Measurements from ENCODE around the gene SLC26A4. TPM values are rescaled to one million over a fixed set of nuclear protein-coding genes. Genes with fewer than 3 reads are reported as not detected.

SLC26A4 gene
- total and polyA plus RNA-seq, 2 donors (not counting 1 experiment from before 2014, with no cell fraction given) = 0.05 to 0.13 TPM

- no peaks in the 10 kb centered on the region for H3K4me1 Mint-ChIP-seq
- no CpG with 5 or more reads among the region's 2 CpGs for WGBS (ENCODE audit: insufficient coverage)
Observed at GRCh38 chr7:107690611-107691010, 30.0 kb downstream of the SLC26A4 start.

GRCh38 chr7:107691716-107692115 lies 31.1 kb downstream of the SLC26A4 start:
- no peak for ATAC-seq (ENCODE audit: low read depth)
- no peaks in the 10 kb centered on the region for H3K9me3 ChIP-seq (ENCODE audit: control extremely low read depth in 1 of 3, control insufficient read depth in 2 of 3, insufficient read depth in 1 of 3, low read length in 2 of 3)
- H3K9me3 Mint-ChIP-seq (ENCODE audit: insufficient read depth) = no peaks in the 10 kb centered on the region
- H3K36me3 ChIP-seq (replicated peaks in 1 of 2; ENCODE audit: control extremely low read depth in 1 of 2, control insufficient read depth in 1 of 2, extremely low read depth in 1 of 2, insufficient read depth in 2 of 2, low read length in 1 of 2) = no peaks in the 10 kb centered on the region
- ChIA-PET POLR2A (no interaction called here), CTCF (no interaction called here)
- no peaks in the 10 kb centered on the region for H3K4me1 Mint-ChIP-seq
- no peak overlapping the region for H2AFZ ChIP-seq (ENCODE audit: insufficient read depth, low read depth, low read length, poor library complexity, severe bottlenecking)
- intact Hi-C loops (cut with micrococcal nuclease) = no loop called here
- H3K9ac ChIP-seq (ENCODE audit: low read length) = no peak overlapping the region
- H3K4me3 Mint-ChIP-seq = no peak overlapping the region
- DNase-seq = no peak
- no peaks in the 10 kb centered on the region for H4K20me1 ChIP-seq (ENCODE audit: control insufficient read depth, insufficient read depth, low read length, poor library complexity, severe bottlenecking)
- TF ChIP-seq CTCF (IDR thresholded peaks at IDR 0.05) = no peak
- no peak for TF ChIP-seq EZH2 (IDR thresholded peaks at IDR 0.05; ENCODE audit: borderline replicate concordance, insufficient read depth, low read depth, low read length, poor library complexity, severe bottlenecking)
- no peak overlapping the region for H3K4me3 ChIP-seq (ENCODE audit: control extremely low read depth in 1 of 5, extremely low read depth in 1 of 5, insufficient read depth in 1 of 5, low read depth in 2 of 5, low read length in 4 of 5)
- H3K27ac Mint-ChIP-seq = no peak overlapping the region
- no peak overlapping the region for H3K4me2 ChIP-seq (replicated peaks; ENCODE audit: low read depth, low read length, poor library complexity, severe bottlenecking)
- peaks cover 22% of the 10 kb centered on the region for H3K27me3 Mint-ChIP-seq
- no peaks in the 10 kb centered on the region for H3K4me1 ChIP-seq (ENCODE audit: control insufficient read depth in 2 of 2, insufficient read depth in 2 of 2, low read length in 2 of 2)
- no peaks in the 10 kb centered on the region for H3K79me2 ChIP-seq (ENCODE audit: control insufficient read depth, insufficient read depth, low read length)
- 24% methylated on average over 3 of the region's 3 CpGs for WGBS (ENCODE audit: insufficient coverage)
- H3K27me3 ChIP-seq (replicated peaks in 1 of 4; ENCODE audit: control extremely low read depth in 1 of 4, control insufficient read depth in 3 of 4, insufficient read depth in 4 of 4, low read length in 3 of 4) = peaks cover 0 to 4% (median 0%) of the 10 kb centered on the region in 4 experiments
- no peak overlapping the region for H3K27ac ChIP-seq (ENCODE audit: low read length in 2 of 2)

More at GRCh38 chr7:107690611-107691010, 30.0 kb downstream of the SLC26A4 start:
- POLR2A ChIA-PET = interaction anchor here (0.6 kb wide), 1 partner anchor 51 kb away, joined by 10 read pairs; no protein-coding TSS in a partner anchor
- Histone ChIP-seq H3K9me3 (ENCODE audit: control extremely low read depth in 1 of 3, control insufficient read depth in 2 of 3, insufficient read depth in 1 of 3, low read length in 2 of 3) (no peaks in the 10 kb centered on the region), H3K4me3 (ENCODE audit: control extremely low read depth in 1 of 5, extremely low read depth in 1 of 5, insufficient read depth in 1 of 5, low read depth in 2 of 5, low read length in 4 of 5) (no peak overlapping the region), H3K79me2 (ENCODE audit: control insufficient read depth, insufficient read depth, low read length) (no peaks in the 10 kb centered on the region), H3K4me2 (replicated peaks; ENCODE audit: low read depth, low read length, poor library complexity, severe bottlenecking) (no peak overlapping the region), H3K4me1 (ENCODE audit: control insufficient read depth in 2 of 2, insufficient read depth in 2 of 2, low read length in 2 of 2) (no peaks in the 10 kb centered on the region), H3K9ac (ENCODE audit: low read length) (no peak overlapping the region), H2AFZ (ENCODE audit: insufficient read depth, low read depth, low read length, poor library complexity, severe bottlenecking) (no peak overlapping the region), H3K27me3 (replicated peaks in 1 of 4; ENCODE audit: control extremely low read depth in 1 of 4, control insufficient read depth in 3 of 4, insufficient read depth in 4 of 4, low read length in 3 of 4) (peaks cover 0 to 4% (median 0%) of the 10 kb centered on the region in 4 experiments), H3K27ac (ENCODE audit: low read length in 2 of 2) (no peak overlapping the region), H4K20me1 (ENCODE audit: control insufficient read depth, insufficient read depth, low read length, poor library complexity, severe bottlenecking) (no peaks in the 10 kb centered on the region), H3K36me3 (replicated peaks in 1 of 2; ENCODE audit: control extremely low read depth in 1 of 2, control insufficient read depth in 1 of 2, extremely low read depth in 1 of 2, insufficient read depth in 2 of 2, low read length in 1 of 2) (no peaks in the 10 kb centered on the region)
- H3K27me3 Mint-ChIP-seq = peaks cover 22% of the 10 kb centered on the region
- H3K4me3 Mint-ChIP-seq = no peak overlapping the region
- TF ChIP-seq CTCF (IDR thresholded peaks at IDR 0.05) (no peak), EZH2 (IDR thresholded peaks at IDR 0.05; ENCODE audit: borderline replicate concordance, insufficient read depth, low read depth, low read length, poor library complexity, severe bottlenecking) (no peak)
- H3K27ac Mint-ChIP-seq = no peak overlapping the region
- intact Hi-C loops (cut with micrococcal nuclease) = no loop called here
- no peaks in the 10 kb centered on the region for H3K9me3 Mint-ChIP-seq (ENCODE audit: insufficient read depth)
- CTCF ChIA-PET = no interaction called here
- DNase-seq = no peak
- no peak for ATAC-seq (ENCODE audit: low read depth)
